Measurements from ENCODE around the gene USP50.
"Not testable (repeated sequence)": the region's sequence is repeated elsewhere in the genome, so short reads cannot be mapped to it uniquely, and the experiment has no call there.

Gene USP50

DNA sequence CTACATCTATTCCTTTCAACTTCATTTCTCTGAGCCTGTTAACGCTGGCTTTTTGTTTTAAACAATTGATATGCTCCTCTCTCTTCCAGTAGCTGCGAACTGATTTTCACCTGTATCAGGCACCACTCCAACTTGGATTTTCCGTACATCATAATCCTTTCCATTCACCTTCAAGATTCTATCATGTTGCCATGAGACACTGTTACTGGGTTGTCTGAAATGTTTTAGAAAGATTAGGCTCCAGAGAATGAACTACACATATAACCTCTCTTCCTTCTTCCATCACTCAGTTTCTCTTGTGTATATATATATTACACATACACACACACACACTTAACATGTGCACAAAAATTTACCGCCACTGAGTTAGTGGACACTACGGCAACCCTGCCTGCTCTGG is at the start of gene USP50:
TSS of gene USP50 (minus strand) at position 101 of the 400 bp plus-strand sequence. CDS start 141 bp downstream, outside the sequence.
- DNase-seq (ENCODE audit: low read depth in 2 of 2): no peak

DNA sequence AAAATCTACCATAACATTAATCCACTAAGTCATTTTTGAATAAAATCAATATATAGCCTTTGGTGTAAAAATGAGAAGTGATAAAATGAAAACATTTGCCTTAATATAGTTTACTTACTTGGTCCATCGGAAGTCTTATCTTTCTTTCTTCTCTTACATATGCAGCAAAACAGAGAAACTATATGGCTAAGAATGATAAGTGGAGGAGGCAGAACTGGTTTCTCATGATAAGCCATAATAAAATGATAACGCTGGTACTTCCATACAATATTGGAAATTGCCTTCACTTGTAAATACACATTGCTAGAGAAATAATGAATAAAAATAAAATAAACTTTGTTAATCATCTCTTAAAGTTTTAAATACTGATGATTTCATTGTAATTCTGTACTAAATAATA is 47.8 kb upstream of the USP50 start:
- DNase-seq (ENCODE audit: low read depth in 2 of 2): no peak

DNA sequence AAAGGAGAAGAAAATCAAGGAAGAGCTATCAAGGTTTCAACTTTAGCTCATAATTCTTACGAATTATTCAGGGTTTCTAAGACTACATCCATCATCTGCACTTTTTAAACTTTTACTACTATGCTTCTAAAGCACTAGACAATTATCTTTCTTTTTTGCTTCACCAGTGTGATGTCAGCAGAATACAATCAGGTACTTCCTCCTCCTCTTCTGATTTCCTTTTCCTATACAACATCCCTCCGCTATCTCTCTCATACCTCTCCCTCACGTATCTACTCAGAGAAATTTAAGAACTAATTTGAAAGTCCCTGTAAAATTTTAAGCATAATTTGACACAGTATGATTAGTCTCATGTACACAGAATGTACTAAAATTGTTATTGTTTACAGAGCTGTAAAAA is 47.3 kb upstream of the USP50 start:
- no peak for DNase-seq (ENCODE audit: low read depth in 2 of 2)

DNA sequence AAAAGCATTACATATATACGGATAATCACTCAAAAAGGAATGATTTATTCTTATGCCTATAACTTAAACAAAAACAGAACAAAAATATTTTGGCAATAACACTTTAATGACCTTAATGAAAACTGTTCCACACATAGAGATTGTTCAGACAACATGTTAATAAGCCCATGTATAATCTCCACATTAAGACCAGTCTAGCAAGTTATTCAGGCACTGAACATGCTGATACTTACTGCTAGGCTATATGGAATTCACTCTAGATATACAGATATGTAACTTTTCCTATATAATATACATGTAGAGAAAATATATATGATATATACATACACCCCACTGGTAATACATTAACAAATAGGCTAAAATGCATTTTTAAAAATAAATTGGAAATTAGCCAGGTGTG is 43.8 kb upstream of the USP50 start:
- no peak for DNase-seq (ENCODE audit: low read depth in 2 of 2)

GRCh38 chr15:50577492-50577891 is 31.0 kb upstream of the USP50 start:
- DNase-seq (ENCODE audit: low read depth in 2 of 2): no peak

DNA sequence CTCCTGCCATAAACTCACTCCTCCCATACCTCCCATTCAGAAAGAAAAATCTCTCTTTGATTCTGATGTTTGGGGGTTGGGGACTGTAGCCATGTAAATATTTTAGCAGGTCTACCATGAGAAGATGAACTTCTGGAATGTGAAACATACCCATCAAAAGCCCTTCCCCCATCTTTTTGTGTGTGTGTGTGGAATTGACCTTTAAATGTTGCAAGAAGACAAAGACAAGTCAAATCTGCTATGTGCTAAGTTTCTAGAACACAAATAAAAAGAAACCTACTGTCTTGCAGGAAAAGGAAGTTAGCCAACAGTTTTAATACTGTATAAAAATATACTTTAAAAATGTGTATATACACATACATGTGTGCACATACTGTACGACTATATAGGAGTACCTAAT is 29.7 kb upstream of the USP50 start:
- DNase-seq (ENCODE audit: low read depth in 2 of 2): no peak

GRCh38 chr15:50573842-50574241 is 27.4 kb upstream of the USP50 start:
- DNase-seq (ENCODE audit: low read depth in 2 of 2): not testable (repeated sequence)

DNA sequence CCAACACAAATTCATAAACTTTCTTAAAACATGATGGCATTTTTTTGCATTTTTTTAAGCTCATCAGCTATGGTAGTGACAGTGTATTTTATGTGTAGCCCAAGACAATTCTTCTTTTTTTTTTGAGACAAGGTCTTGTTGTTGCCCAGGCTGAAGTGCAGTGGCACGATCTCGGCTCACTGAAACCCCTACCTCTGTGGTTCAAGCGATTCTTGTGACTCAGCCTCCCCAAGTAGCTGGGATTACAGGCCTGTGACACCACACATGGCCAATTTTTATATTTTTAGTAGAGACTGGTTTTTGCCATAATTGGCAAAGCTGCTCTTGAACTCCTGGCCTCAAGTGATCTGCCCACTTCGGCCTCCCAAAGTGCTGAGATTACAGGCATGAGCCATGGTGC is 17.3 kb upstream of the USP50 start:
- no peak for DNase-seq (ENCODE audit: low read depth in 2 of 2)

DNA sequence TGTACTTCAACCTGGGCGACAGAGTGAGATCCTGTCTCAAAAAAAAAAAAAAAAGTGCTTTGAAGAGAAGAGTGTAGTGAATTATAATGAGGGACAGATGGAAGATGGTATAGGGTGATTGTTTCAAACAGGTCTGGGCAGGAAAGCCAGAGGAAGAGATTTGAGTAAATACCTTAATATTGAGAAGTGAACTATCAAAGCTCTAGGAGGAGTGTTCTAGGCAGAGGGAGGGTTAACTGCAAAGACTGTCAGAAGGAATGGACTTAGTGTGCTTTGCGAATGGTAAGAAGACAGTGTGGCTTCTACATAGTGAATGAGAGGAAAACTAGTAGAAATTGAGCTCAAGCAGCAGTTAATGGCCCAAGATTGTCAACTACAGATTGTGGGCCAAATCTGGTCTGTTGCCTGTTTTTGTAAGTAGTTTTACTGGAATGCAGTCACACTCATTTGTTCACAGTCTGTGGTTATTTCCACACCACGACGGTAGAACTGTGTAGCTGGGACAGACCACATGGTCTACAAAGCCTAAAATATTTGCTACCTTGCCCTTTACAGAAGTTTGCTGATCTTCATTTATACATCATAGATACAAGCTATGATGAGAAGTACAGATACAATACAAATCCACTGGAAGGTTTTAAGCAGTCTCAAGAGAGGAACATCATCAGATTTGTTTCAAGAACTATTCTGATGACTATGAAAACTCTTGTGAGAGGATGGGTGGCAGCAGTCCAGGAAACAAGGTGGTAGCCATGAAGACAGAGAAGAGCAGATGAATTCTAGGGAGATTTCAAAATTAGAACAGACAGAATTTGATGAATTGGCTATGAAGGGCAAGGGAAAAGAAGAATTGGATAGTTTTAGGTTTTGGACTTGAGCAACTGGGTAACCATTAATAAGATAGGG is 16.5 kb upstream of the USP50 start:
- no peak for DNase-seq (ENCODE audit: low read depth in 2 of 2)

GRCh38 chr15:50558012-50558411 is 11.5 kb upstream of the USP50 start:
- DNase-seq (ENCODE audit: low read depth in 2 of 2): no peak

GRCh38 chr15:50556642-50557371 is 10.3 kb upstream of the USP50 start:
- no peak for DNase-seq (ENCODE audit: low read depth in 2 of 2)

GRCh38 chr15:50552238-50552637 is 5.8 kb upstream of the USP50 start:
- DNase-seq (ENCODE audit: low read depth in 2 of 2): no peak

- DNase-seq (ENCODE audit: low read depth in 2 of 2): no peak
Observed at GRCh38 chr15:50549326-50549725, 2.9 kb upstream of the USP50 start.

GRCh38 chr15:50544368-50544767 is 2.1 kb downstream of the USP50 start:
- DNase-seq (ENCODE audit: low read depth in 2 of 2): no peak

DNA sequence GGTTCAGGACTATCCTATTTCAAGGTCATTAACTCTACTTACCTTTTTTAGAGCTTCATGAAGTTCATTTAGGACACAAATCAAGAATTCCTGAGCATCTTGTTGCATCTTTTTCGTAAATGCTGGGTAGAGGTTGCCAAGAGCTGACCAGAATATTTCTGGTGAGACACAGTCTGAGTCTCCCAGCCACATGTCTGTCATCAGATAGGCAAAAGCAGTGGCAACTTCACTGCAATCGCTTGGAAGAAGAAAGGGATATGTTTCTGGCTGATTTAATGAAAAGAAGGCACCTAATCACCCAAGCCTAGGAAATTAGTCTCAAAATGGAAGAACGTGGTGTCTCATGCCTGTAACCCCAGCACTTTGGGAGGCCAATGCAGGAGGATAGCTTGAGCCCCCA is 2.9 kb downstream of the USP50 start:
- DNase-seq (ENCODE audit: low read depth in 2 of 2): no peak

- DNase-seq (ENCODE audit: low read depth in 2 of 2): no peak
Observed at GRCh38 chr15:50542887-50543210, 3.6 kb downstream of the USP50 start.

- no peak for DNase-seq (ENCODE audit: low read depth in 2 of 2)
Observed at GRCh38 chr15:50531766-50532165, 14.7 kb downstream of the USP50 start.

- no peak for DNase-seq (ENCODE audit: low read depth in 2 of 2)
Observed at GRCh38 chr15:50531163-50531562, 15.3 kb downstream of the USP50 start.

GRCh38 chr15:50523851-50524251 is 22.6 kb downstream of the USP50 start:
- DNase-seq (ENCODE audit: low read depth in 2 of 2): no peak

- no peak for DNase-seq (ENCODE audit: low read depth in 2 of 2)
Observed at GRCh38 chr15:50519740-50520425, 26.6 kb downstream of the USP50 start.

DNA sequence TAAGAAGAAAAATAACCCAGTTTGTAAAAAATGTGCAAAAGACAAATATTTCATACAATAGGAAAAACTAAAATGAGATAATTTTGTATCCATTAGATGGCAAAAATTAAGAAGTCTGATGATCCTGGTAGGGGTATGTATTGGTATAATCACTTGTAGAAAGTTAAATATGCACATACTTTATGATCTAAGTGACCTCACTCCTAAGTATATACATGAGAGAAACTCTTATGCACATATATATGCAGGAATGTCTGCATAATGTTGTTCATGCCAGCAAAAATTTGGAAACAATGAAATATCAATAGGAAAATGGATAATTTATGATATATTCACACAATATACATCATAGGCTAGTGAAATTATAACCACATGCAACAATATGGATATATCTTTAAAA is 33.5 kb downstream of the USP50 start:
- DNase-seq (ENCODE audit: low read depth in 2 of 2): no peak

DNA sequence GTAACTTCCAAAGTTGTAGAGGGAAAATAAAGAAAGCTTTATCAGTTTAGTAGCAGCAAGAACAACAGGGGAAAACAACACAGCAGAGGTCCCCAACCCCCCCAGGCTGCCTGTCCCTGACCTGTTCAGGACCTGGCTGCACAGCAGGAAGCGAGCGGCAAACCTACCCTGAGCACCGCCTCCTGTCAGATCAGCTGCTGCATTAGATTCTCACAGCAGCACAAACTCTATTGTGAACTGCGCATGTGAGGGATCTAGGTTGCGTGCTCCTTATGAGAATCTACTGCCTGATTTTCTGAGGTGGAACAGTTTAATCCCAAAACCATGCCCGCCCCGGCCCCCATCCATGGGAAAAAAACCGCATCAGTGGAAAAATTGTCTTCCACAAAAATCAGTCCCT is 40.3 kb downstream of the USP50 start:
- no peak for DNase-seq (ENCODE audit: low read depth in 2 of 2)

GRCh38 chr15:50505656-50506055 is 40.8 kb downstream of the USP50 start:
- not testable (repeated sequence) for DNase-seq (ENCODE audit: low read depth in 2 of 2)

Measured in stimulated activated CD8-positive, alpha-beta memory T cell treated with anti-CD3 and anti-CD28 coated beads, Interleukin-2, amount 100 ng/mL, for 1 hour (primary cell).